Gastrocnemius medialis (tissue), 4 donors: ENCODE data around the gene GFOD1. TPM values are rescaled to one million over a fixed set of nuclear protein-coding genes. Genes with fewer than 3 reads are reported as not detected.
A peak's percentile ranks its signal among the peaks of the same experiment; 100 is the strongest.

Experiments
- ATAC-seq, 2 donors: fragments of 150-250 bp; one replicate each; pipeline ENCODE4 v1.9.1; 2016
- DNase-seq, 2 donors: peaks; one replicate each; pipeline ENCODE4 v3.0.0-alpha.2; 2019
- H3K27ac ChIP-seq, 4 donors: fragments of 200-600 bp; sonication (generic); 1 replicate in 1 of 4; 2 replicates in 3 of 4; pipeline ENCODE4 v1.5.1; 2016 to 2018; ENCODE audit warnings: mild to moderate bottlenecking in 2 of 4, moderate library complexity in 1 of 4
- H3K27me3 ChIP-seq, 3 donors: fragments of 200-600 bp; sonication (generic) in 2 of 3; 1 replicate in 1 of 3; 2 replicates in 2 of 3; pipeline versions ENCODE4 v1.5.1 to v1.6.0; 2016 to 2019; ENCODE audit warnings: mild to moderate bottlenecking in 1 of 3, moderate library complexity in 1 of 3
- H3K36me3 ChIP-seq, 2 donors: fragments of 200-600 bp; sonication (generic) in 1 of 2; one replicate each; pipeline ENCODE4 v1.5.1; 2017 to 2018
- H3K4me1 ChIP-seq, 2 donors: fragments of 200-600 bp; sonication (generic) in 1 of 2; one replicate each; pipeline ENCODE4 v1.5.1; 2016 to 2017; ENCODE audit warnings: mild to moderate bottlenecking in 2 of 2
- H3K4me3 ChIP-seq, 4 donors: fragments of 200-600 bp; sonication (generic) in 3 of 4; 1 replicate in 1 of 4; 2 replicates in 3 of 4; pipeline ENCODE4 v1.5.1; 2016 to 2019; ENCODE audit warnings: mild to moderate bottlenecking in 2 of 4
- H3K9me3 ChIP-seq, 3 donors: fragments of 200-600 bp; sonication (generic) in 2 of 3; 1 replicate in 1 of 3; 2 replicates in 2 of 3; pipeline ENCODE4 v1.5.1; 2016 to 2019
- CTCF ChIP-seq, 5 experiments: fragments of 450-650 bp in 3 of 5; fragments of 200-600 bp in 2 of 5; sonication (generic) in 2 of 5; IDR thresholded peaks in 4 of 5; conservative IDR thresholded peaks in 1 of 5; 1 replicate in 4 of 5; 2 replicates in 1 of 5; pipeline ENCODE4 v1.5.1; 2016 to 2019; ENCODE audit warnings: antibody characterized with exemption in 5 of 5, mild to moderate bottlenecking in 3 of 5, moderate library complexity in 3 of 5
- POLR2A ChIP-seq, 2 donors: fragments of 450-650 bp; IDR thresholded peaks; one replicate each; pipeline ENCODE4 v1.6.1; 2017; ENCODE audit warnings: antibody characterized with exemption in 2 of 2, mild to moderate bottlenecking in 2 of 2, moderate library complexity in 2 of 2
- in situ Hi-C, 4 donors: fragments of 200-750 bp; cut with MboI; loops; one replicate each; pipeline versions ENCODE4 v1.15.0 to v1.8.0; 2017; ENCODE audit warnings: low sequenced_read_pairs in 4 of 4
- intact Hi-C: fragments of 100-400 bp; cut with DNase I; formaldehyde crosslinking; loops from one replicate; pipeline ENCODE4 v1.15.1; 2023; ENCODE audit warnings: low total_unique reads
- total RNA-seq, 4 donors: library from RNA; depleted of rRNA; stranded (reverse); fragments of >200 nt; gene quantifications; one replicate each; pipeline versions ENCODE4 v1.1.0 to v1.2.3, GENCODE V29; 2016

Gene GFOD1
- total RNA-seq, 4 donors from 2014 or later, result 9.0 to 31.8 (median 16.9) TPM

GRCh38 chr6:13415283-13415682, 72.1 kb downstream of the GFOD1 start:
- Histone ChIP-seq H3K27ac (peak overlapping the region; percentile 15 to 78 (median 70)), H3K36me3 (no peaks in the 10 kb centered on the region), H3K4me1 (peaks cover 74 to 75% of the 10 kb centered on the region in 2 donors), H3K9me3 (no peaks in the 10 kb centered on the region), H3K27me3 (no peaks in the 10 kb centered on the region), H3K4me3 (no peak overlapping the region)
- intact Hi-C loops (loop anchor here (2.0 kb wide), 1 partner anchor 110 kb away; no protein-coding TSS in a partner anchor), in situ Hi-C loops (loop anchor here in 1 of 4 donors (25.0 kb wide), 1 partner anchor 122 kb away; no protein-coding TSS in a partner anchor)
- DNase-seq (no peak), ATAC-seq (no peak)
- TF ChIP-seq POLR2A (IDR thresholded peaks at IDR 0.05), result no peak
- no peak for TF ChIP-seq CTCF (IDR thresholded peaks at IDR 0.05 in 4 of 5, conservative IDR thresholded peaks at IDR 0.05 in 1 of 5)

- in situ Hi-C loops, result loop anchor here in 1 of 4 donors (25.0 kb wide), 1 partner anchor 123 kb away; no protein-coding TSS in a partner anchor
Observed at GRCh38 chr6:13413900-13414555, 73.4 kb downstream of the GFOD1 start.

GRCh38 chr6:13413466-13413862, 73.9 kb downstream of the GFOD1 start:
- in situ Hi-C loops, result loop anchor here in 1 of 4 donors (25.0 kb wide), 1 partner anchor 124 kb away; no protein-coding TSS in a partner anchor
- Histone ChIP-seq H3K27ac (peak overlapping the region; percentile 63 to 78 (median 70)), H3K4me3 (no peak overlapping the region), H3K9me3 (no peaks in the 10 kb centered on the region), H3K27me3 (no peaks in the 10 kb centered on the region), H3K36me3 (no peaks in the 10 kb centered on the region), H3K4me1 (peaks cover 71 to 73% of the 10 kb centered on the region in 2 donors)
- ATAC-seq, result peak; percentile 63 to 79
- TF ChIP-seq POLR2A (IDR thresholded peaks at IDR 0.05) (no peak), CTCF (IDR thresholded peaks at IDR 0.05 in 4 of 5, conservative IDR thresholded peaks at IDR 0.05 in 1 of 5) (no peak)
- DNase-seq, result peak in 1 of 2 donors; percentile 67
- intact Hi-C loops, result loop anchor here (2.0 to 5.0 kb wide), 2 partner anchors 73 to 159 kb away; partner anchors contain the start of genes GFOD1 and SIRT5

More at GRCh38 chr6:13413900-13414555, 73.4 kb downstream of the GFOD1 start:
- Histone ChIP-seq H3K4me3 (no peak overlapping the region), H3K9me3 (no peaks in the 10 kb centered on the region), H3K36me3 (no peaks in the 10 kb centered on the region), H3K4me1 (peaks cover 73% of the 10 kb centered on the region in 2 donors), H3K27ac (peak overlapping the region; percentile 63 to 78 (median 70)), H3K27me3 (no peaks in the 10 kb centered on the region)
- intact Hi-C loops, result loop anchor here (2.0 to 5.0 kb wide), 3 partner anchors 73 to 158 kb away; partner anchors contain the start of genes GFOD1 and SIRT5
- TF ChIP-seq CTCF (IDR thresholded peaks at IDR 0.05 in 4 of 5, conservative IDR thresholded peaks at IDR 0.05 in 1 of 5) (peak in 3 of 5 experiments; percentile 19 to 32 (median 25)), POLR2A (IDR thresholded peaks at IDR 0.05) (no peak)
- ATAC-seq (peak; percentile 84 to 85), DNase-seq (peak; percentile 53 to 84)

- Histone ChIP-seq H3K27me3 (no peaks in the 10 kb centered on the region), H3K36me3 (no peaks in the 10 kb centered on the region), H3K9me3 (no peaks in the 10 kb centered on the region), H3K27ac (peak overlapping the region; percentile 63 to 78 (median 70)), H3K4me1 (peaks cover 71 to 73% of the 10 kb centered on the region in 2 donors), H3K4me3 (no peak overlapping the region)
- in situ Hi-C loops (loop anchor here in 1 of 4 donors (25.0 kb wide), 1 partner anchor 124 kb away; no protein-coding TSS in a partner anchor), intact Hi-C loops (loop anchor here (2.0 to 5.0 kb wide), 2 partner anchors 74 to 159 kb away; partner anchors contain the start of genes GFOD1 and SIRT5)
- ATAC-seq (no peak), DNase-seq (no peak)
- TF ChIP-seq POLR2A (IDR thresholded peaks at IDR 0.05) (no peak), CTCF (IDR thresholded peaks at IDR 0.05 in 4 of 5, conservative IDR thresholded peaks at IDR 0.05 in 1 of 5) (no peak)
Observed at GRCh38 chr6:13412639-13413465, 74.5 kb downstream of the GFOD1 start.
